HUDEP-2 (cell line): ENCODE measurements around the gene TRIP12.
A peak's percentile ranks its signal among the peaks of the same experiment; 100 is the strongest.
"Not testable (repeated sequence)": the region's sequence is repeated elsewhere in the genome, so short reads cannot be mapped to it uniquely, and the experiment has no call there.

Experiments used
- DNase-seq, 76 experiments: peaks; one replicate each; lab custom pipeline; 2025; ENCODE audit not compliant: unreplicated experiment in 76 of 76; lab: John Stamatoyannopoulos, UW

Gene TRIP12

DNA sequence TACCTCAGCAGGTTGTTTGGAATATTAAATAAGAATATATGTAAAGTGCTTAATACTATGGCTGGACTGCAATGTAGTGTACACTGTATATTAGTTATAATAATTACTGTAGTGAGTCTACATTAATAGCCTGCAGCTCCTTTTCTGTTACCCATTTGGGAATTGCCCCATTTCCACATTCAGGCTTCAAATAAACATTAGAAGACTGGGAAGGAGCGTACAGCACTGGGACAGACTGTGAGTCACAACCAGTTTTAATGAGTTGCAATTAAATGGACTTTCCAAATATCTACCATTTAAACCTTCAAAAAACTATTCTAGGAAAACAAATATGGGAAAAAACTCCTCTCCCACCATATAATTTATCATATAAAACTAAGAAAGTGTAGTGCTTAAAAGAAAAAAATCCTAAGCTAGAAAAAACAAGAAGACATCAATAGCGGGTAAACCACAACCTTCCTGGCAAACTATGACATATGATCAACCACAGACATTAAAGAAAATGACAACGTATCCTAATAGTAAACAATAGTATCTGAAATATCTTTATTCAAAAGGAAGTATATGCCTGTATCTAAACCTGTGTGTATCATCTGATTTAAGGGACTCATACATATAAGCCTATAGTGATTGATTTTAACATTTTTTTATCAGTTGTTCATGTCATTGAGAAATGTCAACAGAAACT is 86.1 kb downstream of the TRIP12 start:
- no peak for DNase-seq

DNA sequence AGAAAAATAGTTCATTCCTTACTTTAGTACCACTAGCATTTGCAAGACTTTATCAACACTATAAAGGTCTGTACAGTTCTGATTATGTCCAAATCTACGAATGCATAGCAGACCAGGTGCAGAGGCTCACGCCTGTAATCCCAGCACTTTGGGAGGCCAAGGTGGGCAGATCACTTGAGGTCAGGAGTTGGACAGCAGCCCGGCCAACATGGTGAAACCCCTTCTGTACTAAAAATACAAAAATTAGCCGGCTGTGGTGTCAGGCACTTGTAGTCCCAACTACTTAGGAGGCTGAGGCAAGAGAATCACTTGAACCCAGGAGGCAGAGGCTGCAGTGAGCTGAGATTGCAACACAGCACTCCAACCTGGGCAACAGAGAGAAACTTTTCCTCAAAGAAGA is 87.4 kb downstream of the TRIP12 start:
- not testable (repeated sequence) for DNase-seq

DNA sequence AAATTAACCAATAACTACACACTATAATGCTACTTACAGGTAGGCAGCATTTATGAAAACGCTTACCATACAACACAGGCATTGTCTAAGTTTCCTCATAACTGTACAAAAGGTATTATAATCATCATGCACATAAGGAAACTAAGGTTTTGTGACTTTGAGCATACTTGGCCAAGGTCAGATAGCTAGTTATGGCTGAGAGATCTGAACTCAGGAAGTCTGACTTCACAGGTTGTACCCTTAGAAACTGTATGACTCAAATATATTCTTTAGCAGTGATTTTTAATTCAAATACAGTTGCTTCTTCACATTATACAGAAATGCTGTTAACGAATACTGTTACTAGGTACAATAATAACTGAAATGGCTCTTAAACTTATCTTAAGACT is 89.3 kb downstream of the TRIP12 start:
- no peak for DNase-seq

- DNase-seq = no peak
Observed at GRCh38 chr2:229831805-229832509, 89.9 kb downstream of the TRIP12 start.

DNA sequence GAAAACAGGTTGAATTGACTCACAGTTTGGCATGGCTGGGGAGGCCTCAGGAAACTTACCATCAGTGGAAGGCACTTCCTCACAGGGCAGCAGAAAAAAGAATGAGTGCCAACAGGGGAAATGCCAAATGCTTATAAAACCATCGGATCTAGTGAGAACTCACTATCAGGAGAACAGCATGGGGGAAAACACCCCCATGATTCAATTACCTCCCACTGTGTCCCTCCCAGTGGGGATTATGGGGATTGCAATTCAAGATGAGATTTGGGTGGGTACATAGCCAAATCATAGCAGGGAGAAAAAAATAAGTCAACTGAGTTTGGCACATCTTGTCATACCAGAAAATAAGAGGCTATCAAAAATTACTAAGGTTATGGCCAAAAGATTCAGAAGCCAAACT is 96.3 kb downstream of the TRIP12 start:
- DNase-seq = no peak

DNA sequence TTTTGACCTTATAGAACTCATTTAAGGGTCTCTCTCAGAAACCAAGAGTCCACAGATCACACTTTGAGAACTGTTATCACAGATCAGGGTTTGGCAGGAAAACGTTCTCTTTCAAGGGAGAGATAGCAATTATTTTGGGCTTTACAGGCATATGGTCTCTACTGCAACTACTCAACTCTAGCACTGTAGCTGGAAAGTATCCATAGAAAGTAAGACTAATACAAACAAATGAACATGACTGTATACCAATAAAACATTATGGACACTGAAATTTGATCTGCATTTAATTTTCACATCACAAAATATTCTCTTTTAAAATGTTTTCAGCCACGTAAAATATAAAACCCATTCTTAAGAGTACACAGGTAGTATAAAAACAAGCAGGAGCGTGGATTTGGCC is 100.5 kb downstream of the TRIP12 start:
- no peak for DNase-seq

DNA sequence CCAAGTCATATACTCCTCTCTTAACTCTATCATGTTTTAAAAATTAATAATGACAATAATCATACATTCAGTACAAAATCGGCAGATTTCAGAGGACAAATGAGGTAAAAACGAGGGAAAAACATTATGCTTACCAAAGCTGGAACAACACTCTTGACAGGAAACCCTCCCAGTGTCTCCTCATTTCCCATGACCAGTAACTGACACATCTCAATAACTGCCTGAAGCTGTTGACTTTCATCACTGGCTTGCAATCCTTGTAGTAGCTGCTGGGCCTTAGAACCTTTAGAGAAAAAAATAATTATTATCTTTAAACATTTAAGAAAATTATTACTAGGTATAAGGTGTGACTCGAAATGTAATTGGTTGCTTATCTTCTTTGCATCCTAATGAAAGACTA is 103.6 kb downstream of the TRIP12 start:
- DNase-seq = no peak

DNA sequence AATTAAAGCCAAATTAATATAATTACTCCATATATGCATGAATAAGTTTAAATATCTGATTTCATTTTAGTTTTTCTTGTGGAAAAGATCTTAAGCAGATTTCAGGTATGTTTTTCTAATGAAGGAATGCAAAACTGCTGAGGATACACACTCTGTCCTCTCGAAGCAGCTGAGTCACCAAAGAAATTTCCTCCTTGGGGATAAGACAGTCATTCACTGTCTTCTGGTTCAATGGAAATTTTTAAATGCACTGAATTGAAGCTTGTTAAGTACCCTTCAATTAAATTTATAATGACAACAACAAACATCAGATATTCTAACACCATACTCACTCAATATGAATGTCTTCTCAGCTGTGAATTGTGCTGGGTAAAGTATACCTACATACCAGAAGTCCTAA is 106.0 kb downstream of the TRIP12 start:
- no peak for DNase-seq

DNA sequence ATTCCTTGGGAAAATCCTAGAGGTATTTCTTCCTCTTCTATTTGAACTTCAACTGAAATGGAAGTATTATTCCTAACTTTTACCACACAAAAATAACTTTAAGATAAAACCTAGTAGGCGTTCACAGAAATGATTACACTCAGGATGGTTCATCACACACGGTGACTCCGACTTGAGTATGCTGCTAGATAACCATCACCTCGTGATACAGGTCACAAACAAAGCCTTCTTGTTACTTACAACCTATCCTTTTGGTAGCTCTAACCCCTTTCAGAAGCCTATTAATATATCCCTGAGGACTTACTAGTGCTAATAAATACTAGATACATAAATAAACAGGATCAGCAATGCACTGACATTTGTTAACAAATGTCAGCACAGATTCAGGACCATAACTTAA is 106.5 kb downstream of the TRIP12 start:
- peak in 2 of 76 experiments; percentile 0 to 6 for DNase-seq

DNA sequence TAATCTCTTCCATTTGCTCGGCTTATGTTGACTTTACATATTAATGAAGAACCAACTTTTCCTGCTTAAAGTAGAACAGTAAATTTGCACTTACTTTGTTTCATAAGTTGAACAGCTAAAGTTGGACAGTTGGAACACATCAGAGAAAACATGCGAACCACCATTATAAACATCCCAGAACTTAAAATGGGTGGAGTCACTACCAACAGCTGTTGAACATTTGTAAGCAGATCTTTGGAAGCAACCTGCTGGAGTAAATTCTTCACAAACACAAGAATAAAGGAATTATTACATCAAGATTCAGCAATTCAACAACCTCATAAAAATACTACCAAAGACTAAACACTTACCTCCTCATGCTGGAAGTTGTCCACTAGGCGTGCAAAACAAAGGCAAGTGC is 111.0 kb downstream of the TRIP12 start:
- no peak for DNase-seq

DNA sequence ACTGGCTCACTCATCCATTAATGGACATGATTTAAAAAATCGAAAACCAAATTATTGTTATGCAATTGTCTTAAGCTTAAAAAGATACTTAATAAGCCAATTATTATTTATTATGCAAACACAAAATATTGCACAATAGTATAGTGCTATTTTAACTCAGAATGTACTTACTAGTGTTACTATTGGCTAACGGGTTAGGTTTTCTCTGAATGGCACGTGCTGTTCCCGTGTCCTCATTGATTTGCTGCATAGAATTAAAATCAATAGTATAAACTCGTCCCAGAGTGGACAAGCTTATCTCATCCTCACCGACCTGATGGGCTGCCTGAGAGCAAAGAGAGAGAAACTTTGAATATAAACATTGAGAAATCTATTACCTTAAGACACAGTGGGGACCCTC is 116.2 kb downstream of the TRIP12 start:
- no peak for DNase-seq

- no peak for DNase-seq
Observed at GRCh38 chr2:229802785-229803184, 119.0 kb downstream of the TRIP12 start.

- peak in 56 of 76 experiments; percentile 2 to 61 (median 30) for DNase-seq
Observed at GRCh38 chr2:229800997-229801754, 120.6 kb downstream of the TRIP12 start.

DNA sequence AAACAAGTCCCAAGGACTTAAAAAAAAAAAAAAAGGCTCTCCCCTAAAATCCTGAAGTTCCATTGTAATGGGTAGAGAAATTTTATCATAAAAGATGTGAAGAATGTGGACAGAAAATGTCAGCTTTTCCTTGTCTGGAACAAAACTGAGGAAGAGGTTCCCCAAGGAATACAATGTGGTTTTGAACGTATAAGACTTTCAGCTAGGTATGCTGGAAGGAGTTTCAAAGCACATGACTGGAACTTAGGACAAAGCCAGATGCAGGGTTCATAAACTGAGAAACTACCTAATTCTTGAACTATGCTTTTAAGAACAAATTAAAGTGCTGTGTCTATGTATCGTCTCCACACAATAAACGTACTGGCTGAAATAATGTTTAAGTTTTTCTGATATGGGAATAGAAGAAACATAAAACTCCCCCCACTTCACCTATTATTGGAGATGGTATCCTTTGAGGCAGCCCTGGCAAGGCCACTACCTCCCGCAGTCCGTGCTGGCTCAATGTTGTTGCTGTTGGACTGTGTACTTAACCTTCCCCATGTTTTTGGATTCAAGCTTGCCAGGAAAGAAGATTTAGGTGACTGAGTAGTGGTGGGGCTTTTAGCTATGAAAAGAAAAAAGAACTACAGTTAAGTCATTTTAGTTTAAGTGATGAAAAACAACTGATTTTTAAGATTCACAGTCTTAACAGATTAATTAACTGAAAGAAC is 123.2 kb downstream of the TRIP12 start:
- DNase-seq = no peak

DNA sequence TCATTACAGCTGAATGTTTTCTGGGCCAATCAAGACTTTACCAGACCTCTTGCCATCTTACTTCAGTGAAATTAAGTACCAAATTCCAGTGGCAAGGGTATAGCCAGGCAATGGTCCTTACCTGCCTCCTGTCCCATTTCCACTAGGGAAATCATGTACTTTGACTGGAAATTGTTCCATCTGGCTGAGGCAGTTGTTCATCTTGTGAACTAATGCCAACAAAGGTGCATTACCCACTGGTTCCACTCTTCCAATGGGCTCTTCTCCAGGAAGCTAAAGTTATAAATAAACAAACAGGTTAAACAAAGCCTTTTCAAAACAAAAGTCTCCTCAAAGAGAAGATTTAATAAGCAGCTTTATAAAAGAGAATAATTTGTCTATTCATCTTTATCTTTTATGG is 126.8 kb downstream of the TRIP12 start:
- no peak for DNase-seq

GRCh38 chr2:229794636-229795035 is 127.2 kb downstream of the TRIP12 start:
- DNase-seq = no peak

- DNase-seq = not testable (repeated sequence)
Observed at GRCh38 chr2:229786289-229786688, 135.5 kb downstream of the TRIP12 start.

GRCh38 chr2:229784791-229785190 is 137.0 kb downstream of the TRIP12 start:
- no peak for DNase-seq

DNA sequence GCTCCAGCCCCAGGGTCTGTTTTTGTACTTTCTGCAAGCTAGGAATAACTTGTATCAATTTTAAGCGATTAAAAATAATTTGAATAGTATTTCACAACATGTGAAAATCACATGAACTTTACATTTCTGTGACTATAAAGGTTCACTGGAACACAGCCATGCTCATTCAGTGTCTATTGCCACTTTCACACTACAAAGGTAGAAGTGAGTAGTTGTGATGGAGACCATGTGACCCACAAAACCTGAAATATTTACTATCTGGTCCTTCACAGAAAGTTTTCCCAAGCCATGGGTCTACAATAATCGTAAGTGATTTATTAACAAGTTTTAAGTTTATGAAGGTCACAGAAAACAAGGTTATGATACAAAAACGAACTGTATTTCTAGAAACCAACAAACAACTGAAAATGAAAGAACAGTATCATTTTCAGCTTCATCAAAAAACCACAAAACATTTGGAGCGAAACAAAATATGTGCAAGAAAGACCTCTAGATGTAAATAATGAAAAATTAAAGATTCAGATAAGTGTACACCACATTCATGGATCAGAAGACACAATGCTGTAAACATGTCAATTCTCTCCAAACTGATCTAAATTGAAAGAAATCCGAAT is 138.6 kb downstream of the TRIP12 start:
- DNase-seq = no peak

DNA sequence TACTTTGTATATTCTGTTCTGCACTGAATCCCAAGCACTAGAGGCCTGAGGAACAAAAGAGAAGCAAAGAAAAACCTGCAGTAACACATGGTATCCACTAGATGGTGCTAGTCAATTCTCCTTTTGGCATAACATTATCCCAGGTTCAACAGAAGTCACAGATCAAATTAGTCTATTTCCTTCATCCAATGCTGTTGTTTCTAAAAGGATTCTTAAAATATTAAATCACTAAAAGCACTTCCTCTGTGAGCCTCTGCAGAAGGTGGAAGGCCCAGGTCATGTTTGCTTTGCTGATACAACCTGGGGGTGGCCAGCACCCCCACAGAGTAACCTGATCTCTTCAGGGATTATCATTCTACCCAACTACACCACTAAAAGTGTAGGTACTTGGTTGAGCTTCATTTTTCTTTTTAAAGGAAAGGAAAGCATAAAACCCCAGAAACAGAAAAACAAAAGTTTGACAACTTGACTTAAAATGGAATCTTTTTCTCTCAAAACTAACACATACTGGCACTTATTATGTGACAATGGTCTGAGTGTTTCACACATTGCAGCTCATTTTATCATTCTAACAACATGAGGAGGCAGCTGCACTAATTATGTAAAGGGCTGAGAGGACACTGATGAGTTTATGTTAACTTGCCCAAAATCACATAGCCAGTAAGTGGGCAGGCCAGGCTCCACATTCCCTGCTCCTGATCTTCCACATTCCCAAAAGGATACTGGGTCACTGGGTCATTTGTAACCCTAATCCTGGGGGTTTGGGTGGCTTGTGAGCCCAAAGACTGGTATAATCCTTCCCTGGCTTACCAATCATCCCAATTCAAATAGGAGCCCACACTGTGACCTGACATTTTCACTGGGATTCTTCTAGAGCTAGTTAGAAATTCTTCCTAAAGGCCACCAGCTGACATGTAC is 140.7 kb downstream of the TRIP12 start:
- peak in 11 of 76 experiments; percentile 1 to 24 (median 17) for DNase-seq
